G401 (cell line): ENCODE measurements around the gene MBTPS1. TPM values are rescaled to one million over a fixed set of nuclear protein-coding genes. Genes with fewer than 3 reads are reported as not detected.

Experiments used
- DNase-seq: peaks from one replicate; pipeline ENCODE4 v3.0.0-alpha.2; 2015; ENCODE audit warnings: low spot score
- in situ Hi-C: cut with HindIII; loops from 2 replicates; pipeline ENCODE4 v1.10.0; 2016; ENCODE audit warnings: low sequenced_read_pairs, mixed read lengths
- total RNA-seq: library from RNA; depleted of rRNA; stranded (reverse); fragments of >200 nt; shearing (Covaris generic); gene quantifications from 2 replicates; pipeline ENCODE4 v1.2.3, GENCODE V29; 2014; rRNA removed

The MBTPS1 gene
- total RNA-seq: 52.5 and 70.6 TPM in 2 replicates

GRCh38 chr16:84116720-84117493 is at the start of gene MBTPS1:
Gene MBTPS1, minus strand, starts transcription at chr16:84116942. Its CDS starts 15,159 bp downstream, at chr16:84101783.
- peak; percentile 96 for DNase-seq
- in situ Hi-C loops: no loop called here

- in situ Hi-C loops: no loop called here
- no peak for DNase-seq
These were observed 49.0 kb upstream of the MBTPS1 start for GRCh38 chr16:84165746-84166145.

- no peak for DNase-seq
- in situ Hi-C loops: no loop called here
These were observed 45.1 kb upstream of the MBTPS1 start for GRCh38 chr16:84161801-84162200.

GRCh38 chr16:84161037-84161436 is 44.3 kb upstream of the MBTPS1 start:
- DNase-seq: no peak
- in situ Hi-C loops: no loop called here

- in situ Hi-C loops: no loop called here
These were observed 43.1 kb upstream of the MBTPS1 start for GRCh38 chr16:84159800-84160199.

GRCh38 chr16:84159007-84159406 is 42.3 kb upstream of the MBTPS1 start:
- in situ Hi-C loops: no loop called here
- DNase-seq: no peak

More at GRCh38 chr16:84159800-84160199, 43.1 kb upstream of the MBTPS1 start:
- DNase-seq: no peak

- no peak for DNase-seq
- in situ Hi-C loops: no loop called here
These were observed 39.6 kb upstream of the MBTPS1 start for GRCh38 chr16:84156342-84156784.

- DNase-seq: no peak
- in situ Hi-C loops: no loop called here
These were observed 39.0 kb upstream of the MBTPS1 start for GRCh38 chr16:84155771-84156170.

GRCh38 chr16:84155226-84155625 is 38.5 kb upstream of the MBTPS1 start:
- no peak for DNase-seq

GRCh38 chr16:84153660-84154214 is 37.0 kb upstream of the MBTPS1 start:
- in situ Hi-C loops: no loop called here

More at GRCh38 chr16:84155226-84155625, 38.5 kb upstream of the MBTPS1 start:
- in situ Hi-C loops: no loop called here

GRCh38 chr16:84150926-84151325 is 34.2 kb upstream of the MBTPS1 start:
- in situ Hi-C loops: no loop called here
- no peak for DNase-seq

More at GRCh38 chr16:84153660-84154214, 37.0 kb upstream of the MBTPS1 start:
- DNase-seq: no peak

- peak; percentile 88 for DNase-seq
- in situ Hi-C loops: loop anchor here (10.0 kb wide), 1 partner anchor 60 kb away; no protein-coding TSS in a partner anchor
These were observed 28.3 kb upstream of the MBTPS1 start, which contains the start of the genes DNAAF1 and HSDL1 for GRCh38 chr16:84144859-84145639. Gene DNAAF1, plus strand, starts transcription at chr16:84145308. Its CDS starts 133 bp downstream, at chr16:84145441. Gene HSDL1, minus strand, starts transcription at chr16:84145177. Its CDS starts 13,856 bp downstream, at chr16:84131321.

- in situ Hi-C loops: loop anchor here (10.0 kb wide), 1 partner anchor 60 kb away; no protein-coding TSS in a partner anchor
- peak; percentile 27 for DNase-seq
These were observed 27.6 kb upstream of the MBTPS1 start for GRCh38 chr16:84144209-84144858.

GRCh38 chr16:84143784-84144199 is 27.1 kb upstream of the MBTPS1 start:
- no peak for DNase-seq
- in situ Hi-C loops: loop anchor here (10.0 kb wide), 1 partner anchor 59 kb away; no protein-coding TSS in a partner anchor

- in situ Hi-C loops: loop anchor here (10.0 kb wide), 1 partner anchor 58 kb away; no protein-coding TSS in a partner anchor
- no peak for DNase-seq
These were observed 26.3 kb upstream of the MBTPS1 start for GRCh38 chr16:84143081-84143480.

- DNase-seq: no peak
- in situ Hi-C loops: loop anchor here (10.0 kb wide), 1 partner anchor 56 kb away; no protein-coding TSS in a partner anchor
These were observed 24.5 kb upstream of the MBTPS1 start for GRCh38 chr16:84141143-84141670.

- no peak for DNase-seq
- in situ Hi-C loops: loop anchor here (10.0 kb wide), 1 partner anchor 55 kb away; no protein-coding TSS in a partner anchor
These were observed 23.0 kb upstream of the MBTPS1 start for GRCh38 chr16:84139628-84140258.
